T-helper 2 cell treated with Interferon-gamma antibody and Interleukin-4, amounts not matched to agents 5 μg/mL and 100 μg/mL, for 36 hours (primary cell): Measurements from ENCODE around the gene NFYC.

Source experiments
- DNase-seq: peaks from one replicate; pipeline ENCODE4 v3.0.0; 2021; ENCODE audit warnings: low spot score
- H3K27ac Mint-ChIP-seq: one replicate; pipeline ENCODE4 v1.8.0; 2021; ENCODE audit warnings: mild to moderate bottlenecking, mixed read lengths
- H3K27me3 Mint-ChIP-seq: one replicate; pipeline ENCODE4 v1.8.0; 2021; ENCODE audit warnings: low read depth, mixed read lengths
- H3K36me3 Mint-ChIP-seq: one replicate; pipeline ENCODE4 v1.8.0; 2021; ENCODE audit warnings: low read depth, mixed read lengths
- H3K4me1 Mint-ChIP-seq: one replicate; pipeline ENCODE4 v1.8.0; 2021; ENCODE audit warnings: low read depth, mixed read lengths
- H3K4me3 Mint-ChIP-seq: one replicate; pipeline ENCODE4 v1.8.0; 2022; ENCODE audit warnings: mild to moderate bottlenecking, moderate library complexity, mixed read lengths
- H3K9me3 Mint-ChIP-seq: one replicate; pipeline ENCODE4 v1.8.0; 2021; ENCODE audit warnings: mixed read lengths

Gene NFYC

DNA sequence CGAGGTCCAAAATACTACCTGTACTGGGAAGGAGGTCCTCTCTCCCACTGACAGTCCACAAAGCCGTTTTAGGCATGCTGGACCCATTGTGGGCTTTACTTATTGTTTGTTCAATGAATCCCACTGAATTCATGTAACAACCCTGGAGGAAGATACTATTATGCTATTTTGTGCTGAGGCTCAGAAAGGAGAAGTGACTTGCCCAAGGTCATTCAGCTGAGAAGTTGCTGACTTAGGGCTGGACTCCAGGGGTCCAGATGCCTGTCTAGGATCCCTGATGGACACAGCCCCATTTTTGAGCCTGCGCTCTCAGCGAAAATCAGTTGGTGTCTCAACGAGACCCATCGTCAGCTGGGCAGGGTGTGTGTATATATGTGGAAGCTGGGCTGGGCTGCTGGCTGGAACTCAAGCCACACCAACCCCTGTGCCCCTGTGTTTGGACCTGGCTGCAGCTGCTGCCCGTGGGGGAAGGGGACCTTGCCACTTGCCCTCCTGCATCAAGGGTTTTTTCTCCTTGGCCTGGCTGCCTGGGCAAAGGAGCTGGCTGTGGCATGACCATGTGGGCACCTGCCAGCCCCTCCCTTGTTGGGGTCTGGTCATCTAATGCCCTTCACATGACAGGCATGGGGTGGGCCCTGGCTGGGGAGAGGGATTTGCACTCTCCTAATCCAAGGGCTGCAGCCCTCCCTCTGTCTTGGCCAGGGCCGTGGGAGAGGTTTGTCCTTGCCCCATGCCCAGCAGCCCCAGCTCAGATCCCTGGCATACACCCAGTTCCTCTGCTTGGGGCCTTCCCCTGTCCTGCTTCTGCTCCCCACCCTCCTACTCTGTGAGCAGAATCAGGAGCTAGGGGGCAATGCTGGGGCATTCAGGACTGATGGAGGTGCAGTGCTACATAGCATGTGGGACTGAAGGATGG, 107.1 kb downstream of the NFYC start:
- peaks cover 2% of the 10 kb centered on the region for H3K27me3 Mint-ChIP-seq
- no peaks in the 10 kb centered on the region for H3K36me3 Mint-ChIP-seq
- no peak overlapping the region for H3K27ac Mint-ChIP-seq
- H3K4me3 Mint-ChIP-seq = no peak overlapping the region
- DNase-seq = no peak
- H3K9me3 Mint-ChIP-seq = no peaks in the 10 kb centered on the region
- peaks cover 34% of the 10 kb centered on the region for H3K4me1 Mint-ChIP-seq

DNA sequence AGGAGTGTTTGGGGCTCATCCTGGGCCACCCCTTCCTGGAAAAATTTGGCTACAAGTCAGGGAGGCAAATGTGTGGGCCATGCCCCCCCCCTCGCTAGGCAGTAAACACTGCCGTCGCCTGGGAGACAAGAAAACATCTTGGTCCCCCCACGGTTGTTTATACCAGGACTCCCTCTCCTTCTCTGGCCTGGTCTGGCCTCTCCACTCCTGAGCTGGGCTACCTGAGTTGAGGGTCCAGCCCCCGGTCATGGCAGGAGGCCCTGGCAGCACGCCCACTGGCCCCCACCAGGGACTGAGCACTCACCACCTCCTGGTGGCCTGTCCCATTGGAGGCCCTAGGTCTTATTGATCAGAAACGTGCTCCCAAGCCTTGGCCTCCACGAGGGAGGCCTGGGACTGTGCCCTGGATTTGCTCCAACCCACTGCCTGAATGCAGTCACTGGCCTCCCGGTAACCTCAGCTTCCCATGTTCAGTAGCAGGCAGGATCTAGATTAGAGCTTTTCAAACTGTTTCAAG, 107.9 kb downstream of the NFYC start:
- Mint-ChIP-seq H3K27me3 (no peaks in the 10 kb centered on the region), H3K27ac (no peak overlapping the region), H3K4me3 (no peak overlapping the region), H3K9me3 (no peaks in the 10 kb centered on the region), H3K36me3 (no peaks in the 10 kb centered on the region), H3K4me1 (peaks cover 34% of the 10 kb centered on the region)
- no peak for DNase-seq

DNA sequence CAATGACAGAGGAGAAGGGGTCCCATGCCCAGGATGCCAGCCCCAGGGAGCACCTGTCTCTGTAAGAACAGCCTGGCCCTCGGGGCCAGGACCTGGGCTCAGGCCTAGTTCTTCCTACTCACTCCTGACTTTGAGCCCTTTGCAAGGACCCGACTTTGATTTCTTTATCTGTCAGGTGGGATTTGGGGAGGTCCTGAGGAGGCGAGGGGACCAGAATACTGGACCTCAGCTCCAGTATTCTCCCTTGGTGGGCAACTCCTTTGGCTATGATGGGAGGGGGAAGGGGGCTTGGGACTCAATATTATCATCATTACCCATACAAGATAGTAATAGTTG, 110.2 kb downstream of the NFYC start:
- Mint-ChIP-seq H3K9me3 (no peaks in the 10 kb centered on the region), H3K36me3 (no peaks in the 10 kb centered on the region), H3K4me3 (peak overlapping the region; percentile 72), H3K4me1 (peaks cover 22% of the 10 kb centered on the region), H3K27ac (no peak overlapping the region), H3K27me3 (no peaks in the 10 kb centered on the region)
- DNase-seq = no peak

DNA sequence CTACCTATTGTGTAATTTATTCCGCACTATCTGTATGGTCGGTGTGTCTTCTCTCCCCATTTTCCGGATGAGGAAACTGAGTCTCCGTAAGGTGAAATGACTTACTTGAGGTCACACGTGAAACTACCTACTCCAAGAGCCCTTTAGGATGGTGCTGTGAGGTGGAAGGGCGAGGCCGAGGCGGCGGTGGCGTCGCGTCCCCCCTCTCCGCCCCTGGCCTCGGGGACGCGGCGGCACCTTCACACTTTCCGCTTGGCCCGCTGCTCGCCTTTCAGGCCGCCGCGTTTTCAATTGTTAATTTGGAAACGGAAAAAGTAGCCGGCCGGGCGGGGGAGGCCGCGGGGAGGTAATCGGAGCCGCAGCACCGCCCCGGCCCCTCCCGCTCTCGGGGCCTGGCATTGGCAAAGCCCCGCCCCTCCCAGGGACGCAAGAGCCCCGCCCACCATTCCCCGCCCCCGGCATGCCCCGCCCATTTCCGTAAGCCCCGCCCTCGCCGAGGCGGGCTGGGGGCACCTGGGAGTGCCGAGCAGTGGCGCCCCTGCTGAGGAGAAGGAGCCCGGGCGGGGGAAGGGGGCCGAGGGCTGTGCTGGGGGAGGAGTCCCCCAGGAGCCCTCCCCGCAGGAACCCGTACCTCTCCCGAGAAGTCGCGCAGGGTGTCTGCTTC, 110.7 kb downstream of the NFYC start:
- Mint-ChIP-seq H3K4me3 (peak overlapping the region; percentile 72), H3K27ac (no peak overlapping the region), H3K36me3 (no peaks in the 10 kb centered on the region), H3K4me1 (peaks cover 18% of the 10 kb centered on the region), H3K9me3 (no peaks in the 10 kb centered on the region), H3K27me3 (no peaks in the 10 kb centered on the region)
- DNase-seq = peak; percentile 85

DNA sequence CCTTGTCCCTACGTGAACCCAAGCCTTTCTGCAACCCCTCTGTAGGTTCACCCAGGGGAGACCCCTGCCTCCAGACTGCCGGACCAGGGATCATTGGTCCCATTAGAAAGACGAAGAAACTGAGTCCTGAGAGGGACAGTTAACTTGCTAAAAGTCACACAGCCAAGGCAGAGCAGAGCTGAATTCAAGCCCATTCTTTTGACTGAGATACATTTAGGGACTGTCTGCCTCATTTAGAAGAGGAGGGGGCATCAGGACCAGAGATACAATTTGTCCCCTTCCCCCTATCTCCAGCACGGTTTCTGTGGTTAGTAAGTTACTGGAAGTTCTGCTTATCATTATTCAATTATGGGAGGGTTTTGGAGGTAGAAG, 111.2 kb downstream of the NFYC start:
- peaks cover 16% of the 10 kb centered on the region for H3K4me1 Mint-ChIP-seq
- no peak for DNase-seq
- H3K9me3 Mint-ChIP-seq = no peaks in the 10 kb centered on the region
- no peaks in the 10 kb centered on the region for H3K27me3 Mint-ChIP-seq
- no peak overlapping the region for H3K27ac Mint-ChIP-seq
- peak overlapping the region; percentile 49 for H3K4me3 Mint-ChIP-seq
- H3K36me3 Mint-ChIP-seq = no peaks in the 10 kb centered on the region

DNA sequence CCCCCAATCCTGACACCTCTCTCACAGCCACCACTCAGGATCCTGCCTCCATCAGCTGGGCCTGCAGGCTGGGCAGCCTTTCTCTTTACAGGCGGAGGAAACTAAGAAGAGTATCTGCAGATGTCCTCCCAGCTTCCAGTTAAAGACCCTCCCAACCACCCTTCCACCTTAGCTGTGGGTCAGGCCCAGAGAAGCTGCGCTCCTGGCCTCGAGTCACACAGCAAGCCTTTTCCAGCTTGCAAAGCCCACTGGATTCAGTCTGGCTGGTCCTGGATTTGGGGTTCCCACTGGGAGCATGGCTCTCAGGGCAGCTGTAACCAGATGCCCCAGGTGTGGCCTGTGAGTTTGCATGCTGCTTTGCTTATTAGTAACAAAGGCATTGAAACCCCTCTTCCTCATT, 111.9 kb downstream of the NFYC start:
- no peaks in the 10 kb centered on the region for H3K27me3 Mint-ChIP-seq
- no peak overlapping the region for H3K4me3 Mint-ChIP-seq
- DNase-seq = no peak
- H3K27ac Mint-ChIP-seq = no peak overlapping the region
- H3K9me3 Mint-ChIP-seq = no peaks in the 10 kb centered on the region
- no peaks in the 10 kb centered on the region for H3K36me3 Mint-ChIP-seq
- H3K4me1 Mint-ChIP-seq = peaks cover 16% of the 10 kb centered on the region

DNA sequence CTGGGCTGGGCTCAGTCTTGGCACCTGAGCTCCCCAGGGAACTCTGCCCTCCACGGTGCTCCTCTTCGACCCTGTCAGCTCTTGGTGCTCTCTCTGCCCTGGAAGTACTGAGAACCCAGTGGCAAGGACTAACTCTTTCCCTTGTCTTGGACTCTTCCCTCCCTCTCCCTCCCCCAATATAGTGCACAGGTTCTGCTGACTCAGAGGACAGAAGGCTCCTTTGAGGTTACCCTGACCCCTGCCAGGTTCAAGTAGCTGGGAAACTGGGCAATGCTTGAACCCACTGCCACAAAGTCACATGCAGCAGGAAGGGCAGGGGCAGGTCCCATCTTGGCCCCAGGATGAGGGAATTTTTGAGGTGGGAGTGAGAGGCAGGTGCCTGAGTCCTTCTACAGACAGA, 112.4 kb downstream of the NFYC start:
- Mint-ChIP-seq H3K36me3 (no peaks in the 10 kb centered on the region), H3K9me3 (no peaks in the 10 kb centered on the region), H3K4me1 (peaks cover 20% of the 10 kb centered on the region), H3K4me3 (no peak overlapping the region), H3K27me3 (no peaks in the 10 kb centered on the region), H3K27ac (no peak overlapping the region)
- no peak for DNase-seq

DNA sequence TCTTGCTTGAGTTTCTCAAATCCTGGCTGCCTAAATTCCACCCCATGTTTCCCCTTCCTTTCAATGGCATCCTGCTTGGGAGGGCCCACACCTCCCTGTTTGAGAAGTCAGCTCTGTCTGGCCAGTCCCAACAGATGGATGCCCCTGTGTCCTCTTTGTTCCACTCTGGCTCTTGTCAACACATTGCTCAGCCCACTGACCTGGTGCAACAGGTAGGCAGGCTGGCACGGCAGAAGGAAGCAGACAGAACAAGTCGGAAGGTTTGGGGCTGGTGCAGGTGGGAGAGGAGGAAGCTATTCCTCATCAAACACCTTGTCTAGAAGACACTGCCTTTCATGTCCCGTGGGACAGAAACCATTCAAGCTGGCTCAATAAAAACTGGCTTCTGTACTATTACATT, 114.7 kb downstream of the NFYC start:
- Mint-ChIP-seq H3K27ac (no peak overlapping the region), H3K4me1 (peaks cover 27% of the 10 kb centered on the region), H3K9me3 (no peaks in the 10 kb centered on the region), H3K4me3 (no peak overlapping the region), H3K27me3 (no peaks in the 10 kb centered on the region), H3K36me3 (no peaks in the 10 kb centered on the region)
- no peak for DNase-seq

DNA sequence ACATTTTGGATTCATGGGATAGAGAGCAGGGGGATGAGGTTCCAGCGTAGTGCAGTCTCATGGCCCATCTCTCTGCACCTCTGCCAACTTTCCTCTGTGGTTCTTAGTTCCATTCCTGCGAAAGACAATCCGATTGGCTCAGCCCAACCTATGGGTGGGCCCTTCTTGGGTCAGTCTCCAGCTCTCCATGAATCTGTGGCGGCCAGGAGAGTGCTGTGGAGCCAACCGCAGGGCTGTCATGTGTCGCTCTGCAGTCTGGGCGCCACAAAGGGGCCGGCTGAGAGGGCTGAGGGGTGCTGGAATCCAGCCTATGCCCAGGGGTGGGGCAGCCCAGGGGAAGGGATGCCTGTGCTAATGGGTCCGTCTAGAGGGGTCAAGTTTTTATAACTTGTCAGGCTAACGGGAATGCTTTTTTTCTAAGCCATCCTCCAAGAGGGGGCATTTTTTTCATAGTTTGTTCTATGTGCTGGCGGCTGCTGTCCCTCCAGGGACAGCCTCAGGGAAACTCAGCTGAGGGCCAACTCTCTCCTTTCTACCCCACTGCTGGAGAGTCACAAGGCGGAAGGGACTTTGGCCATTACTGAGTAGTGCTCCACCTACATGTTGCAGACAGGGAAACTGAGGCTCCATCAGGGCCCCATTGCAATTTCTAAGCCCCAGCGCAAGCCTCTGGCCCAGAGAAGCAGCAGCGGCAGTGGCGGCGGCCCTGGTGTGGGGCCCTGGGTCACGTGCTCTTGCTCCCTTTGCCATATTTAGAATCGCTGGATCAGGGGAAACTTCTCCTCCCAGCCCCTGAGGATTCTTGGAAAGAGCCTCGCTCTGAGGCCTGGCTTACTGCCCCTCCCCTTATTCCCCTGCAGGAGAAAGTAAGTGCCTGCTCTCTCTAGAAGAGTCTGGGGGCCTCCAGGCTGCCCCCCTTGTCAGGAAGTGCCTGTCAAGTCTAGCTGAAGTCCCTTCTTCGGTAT, 115.5 kb downstream of the NFYC start:
- Mint-ChIP-seq H3K4me3 (no peak overlapping the region), H3K36me3 (no peaks in the 10 kb centered on the region), H3K27ac (no peak overlapping the region), H3K4me1 (peaks cover 19% of the 10 kb centered on the region), H3K9me3 (no peaks in the 10 kb centered on the region), H3K27me3 (no peaks in the 10 kb centered on the region)
- DNase-seq = no peak

DNA sequence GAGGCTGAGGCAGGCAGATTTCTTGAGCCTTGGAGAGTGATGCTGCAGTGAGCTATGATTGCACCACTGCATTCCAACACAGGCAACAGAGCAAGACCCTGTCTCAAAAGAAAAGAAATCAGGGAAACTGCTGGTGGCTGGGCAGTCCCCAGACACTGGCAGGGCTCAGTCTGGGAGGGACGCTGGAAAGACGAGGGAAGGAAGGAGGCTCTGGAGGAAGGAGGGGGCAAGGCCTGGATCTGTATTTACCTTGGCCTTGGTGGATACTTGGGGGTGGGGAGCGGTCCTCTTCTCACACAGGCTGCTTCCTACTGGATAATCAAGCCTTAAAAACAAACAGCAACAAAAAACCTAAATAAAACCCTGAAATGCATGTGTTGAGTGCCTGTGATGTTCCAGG, 116.5 kb downstream of the NFYC start:
- no peak for DNase-seq
- Mint-ChIP-seq H3K9me3 (no peaks in the 10 kb centered on the region), H3K27me3 (peaks cover 5% of the 10 kb centered on the region), H3K27ac (no peak overlapping the region), H3K36me3 (no peaks in the 10 kb centered on the region), H3K4me3 (no peak overlapping the region), H3K4me1 (peaks cover 18% of the 10 kb centered on the region)

DNA sequence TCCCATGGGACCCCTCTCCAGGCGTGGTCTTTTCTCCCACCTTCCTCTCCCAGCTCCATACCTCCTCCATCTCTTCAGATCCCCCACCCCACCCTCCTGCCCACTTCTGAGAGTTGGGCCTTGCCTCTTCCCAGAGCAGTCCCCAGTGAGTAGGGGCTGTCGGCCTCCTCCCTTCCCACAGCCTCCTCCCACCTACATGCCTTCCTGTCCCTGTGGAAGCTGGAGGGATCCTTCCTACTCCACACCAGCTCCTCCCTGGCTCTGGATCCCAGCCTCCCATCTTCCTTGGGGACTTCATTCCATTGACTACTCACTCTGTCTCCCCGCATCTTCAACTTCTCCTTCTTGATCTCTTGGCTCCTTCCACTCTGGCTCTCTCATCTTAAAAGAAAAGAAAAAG, 116.9 kb downstream of the NFYC start:
- Mint-ChIP-seq H3K27me3 (peaks cover 7% of the 10 kb centered on the region), H3K4me1 (peaks cover 18% of the 10 kb centered on the region), H3K36me3 (no peaks in the 10 kb centered on the region), H3K9me3 (no peaks in the 10 kb centered on the region), H3K4me3 (no peak overlapping the region), H3K27ac (peak overlapping the region; percentile 32)
- no peak for DNase-seq

DNA sequence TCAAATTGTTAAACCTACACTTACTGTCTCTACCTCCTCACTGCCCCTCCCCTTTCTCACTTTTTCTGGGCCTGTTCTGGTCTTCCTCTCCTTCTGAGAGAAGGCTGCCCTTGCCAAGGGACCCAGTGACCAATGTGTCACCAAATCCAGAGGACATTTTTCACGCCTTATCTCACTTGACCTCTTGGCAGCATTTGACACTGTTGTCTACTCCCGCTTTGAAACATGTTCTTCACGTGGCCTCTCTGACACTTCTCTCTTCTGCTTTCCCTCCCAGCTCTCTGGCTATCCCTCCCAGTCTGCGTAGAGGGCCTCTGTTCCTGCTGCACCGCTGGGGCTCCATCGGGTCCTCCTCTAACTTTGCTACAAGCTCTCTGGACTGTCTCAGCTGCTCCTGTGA, 117.4 kb downstream of the NFYC start:
- no peak overlapping the region for H3K4me3 Mint-ChIP-seq
- H3K9me3 Mint-ChIP-seq = no peaks in the 10 kb centered on the region
- peaks cover 18% of the 10 kb centered on the region for H3K4me1 Mint-ChIP-seq
- peaks cover 7% of the 10 kb centered on the region for H3K27me3 Mint-ChIP-seq
- peak overlapping the region; percentile 32 for H3K27ac Mint-ChIP-seq
- no peaks in the 10 kb centered on the region for H3K36me3 Mint-ChIP-seq
- no peak for DNase-seq

DNA sequence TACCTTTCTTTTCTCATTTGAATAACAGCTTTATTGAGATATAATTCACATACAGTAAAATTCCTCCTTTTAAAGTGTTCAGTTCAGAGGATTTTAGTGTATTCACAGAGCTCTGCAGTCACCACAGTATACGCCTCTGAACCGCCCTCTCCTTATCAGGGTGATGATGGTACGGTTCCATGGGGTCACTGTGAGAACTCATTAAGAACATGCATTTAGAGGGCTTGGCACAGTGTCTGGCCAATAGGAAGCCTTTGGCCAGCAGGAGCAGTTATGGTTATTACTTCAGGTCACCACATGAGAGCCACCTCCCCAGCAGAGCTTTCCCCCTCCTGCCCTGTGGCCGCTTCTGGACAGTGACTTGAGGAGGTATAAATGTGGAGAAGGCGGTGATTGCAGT, 119.4 kb downstream of the NFYC start:
- H3K4me1 Mint-ChIP-seq = peaks cover 18% of the 10 kb centered on the region
- no peak for DNase-seq
- no peaks in the 10 kb centered on the region for H3K9me3 Mint-ChIP-seq
- H3K27me3 Mint-ChIP-seq = peaks cover 9% of the 10 kb centered on the region
- H3K27ac Mint-ChIP-seq = no peak overlapping the region
- H3K36me3 Mint-ChIP-seq = no peaks in the 10 kb centered on the region
- H3K4me3 Mint-ChIP-seq = no peak overlapping the region

DNA sequence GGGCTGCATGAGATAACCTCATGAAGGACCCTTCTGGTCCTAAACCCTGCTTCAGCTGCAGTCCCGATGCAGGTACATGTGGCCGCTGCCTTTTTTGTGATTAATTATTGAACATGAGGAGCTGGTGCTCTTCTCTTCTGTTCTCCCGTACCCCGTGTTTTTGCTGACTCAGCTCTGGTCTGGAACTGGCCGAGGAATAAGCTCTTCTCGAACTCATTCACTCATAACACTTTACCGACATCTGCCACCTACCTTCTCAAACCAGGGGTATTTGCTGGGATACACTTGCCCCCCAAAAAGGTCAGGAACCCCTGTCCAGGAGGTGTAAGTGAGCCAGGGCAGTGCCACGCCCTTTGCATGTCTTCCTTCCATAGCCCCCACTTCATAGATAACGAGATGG, 123.9 kb downstream of the NFYC start:
- peaks cover 15% of the 10 kb centered on the region for H3K27me3 Mint-ChIP-seq

More for the DNA sequence above, 123.9 kb downstream of the NFYC start:
- peaks cover 13% of the 10 kb centered on the region for H3K4me1 Mint-ChIP-seq
- no peaks in the 10 kb centered on the region for H3K9me3 Mint-ChIP-seq
- no peak for DNase-seq
- H3K27ac Mint-ChIP-seq = no peak overlapping the region
- no peaks in the 10 kb centered on the region for H3K36me3 Mint-ChIP-seq
- H3K4me3 Mint-ChIP-seq = no peak overlapping the region
